Testis (tissue), 2 donors: ENCODE results near the gene ANXA6.

Experiments used
- CTCF ChIP-seq, 3 experiments: fragments of 450-650 bp in 2 of 3; fragments of 200-600 bp in 1 of 3; sonication (generic) in 1 of 3; IDR thresholded peaks; one replicate each; pipeline ENCODE4 v1.5.1; 2016 to 2019; ENCODE audit warnings: antibody characterized with exemption in 3 of 3, mild to moderate bottlenecking in 2 of 3, moderate library complexity in 1 of 3
- POLR2A ChIP-seq: fragments of 450-650 bp; IDR thresholded peaks from one replicate; pipeline ENCODE4 v1.6.1; 2017; ENCODE audit warnings: antibody characterized with exemption, mild to moderate bottlenecking, moderate library complexity

- no peak for TF ChIP-seq CTCF (IDR thresholded peaks at IDR 0.05)
- TF ChIP-seq POLR2A, result no peak
Observed at GRCh38 chr5:151058301-151058700, 99.3 kb downstream of the ANXA6 start.
